Vagina (tissue), 2 donors: ENCODE results near the gene SIRT2. TPM values are rescaled to one million over a fixed set of nuclear protein-coding genes. Genes with fewer than 3 reads are reported as not detected.
"Not testable (repeated sequence)": the region's sequence is repeated elsewhere in the genome, so short reads cannot be mapped to it uniquely, and the experiment has no call there.

Experiments used
- DNase-seq, 2 donors: peaks; one replicate each; pipeline ENCODE4 v3.0.0-alpha.2; 2017; ENCODE audit errors: extremely low spot score in 2 of 2
- H3K27ac ChIP-seq: fragments of 200-600 bp; sonication (generic); one replicate; pipeline ENCODE4 v1.5.1; 2019
- H3K27me3 ChIP-seq: fragments of 200-600 bp; sonication (generic); one replicate; pipeline ENCODE4 v1.5.1; 2019
- H3K36me3 ChIP-seq, 2 donors: fragments of 200-600 bp; sonication (generic); one replicate each; pipeline ENCODE4 v1.5.1; 2017 to 2019
- H3K4me1 ChIP-seq: fragments of 200-600 bp; sonication (generic); one replicate; pipeline ENCODE4 v1.5.1; 2019
- H3K4me3 ChIP-seq, 2 donors: fragments of 200-600 bp; sonication (generic); 1 replicate in 1 of 2; 2 replicates in 1 of 2; pipeline ENCODE4 v1.5.1; 2016 to 2019
- H3K9me3 ChIP-seq: fragments of 200-600 bp; sonication (generic); one replicate; pipeline ENCODE4 v1.5.1; 2019
- POLR2A ChIP-seq, 2 donors: fragments of 450-650 bp; IDR thresholded peaks; one replicate each; pipeline ENCODE4 v1.6.1; 2017; ENCODE audit warnings: antibody characterized with exemption in 2 of 2, mild to moderate bottlenecking in 2 of 2, moderate library complexity in 2 of 2
- POLR2AphosphoS5 ChIP-seq, 2 donors: sonication (generic); formaldehyde crosslinking; IDR thresholded peaks; one replicate each; pipeline ENCODE4 v1.9.0; 2017; ENCODE audit warnings: antibody characterized with exemption in 2 of 2, mild to moderate bottlenecking in 2 of 2, low read depth in 1 of 2; ENCODE audit not compliant: insufficient read depth in 1 of 2
- intact Hi-C: fragments of 100-400 bp; cut with DNase I; formaldehyde crosslinking; loops from one replicate; pipeline ENCODE4 v1.15.1; 2023
- total RNA-seq: library from RNA; depleted of rRNA; stranded (reverse); fragments of >200 nt; gene quantifications from one replicate; pipeline ENCODE4 v1.2.3, GENCODE V29; 2016
- TF ChIP-seq, protein P1 (sequence below), 3 experiments: fragments of 450-650 bp in 2 of 3; fragments of 200-600 bp in 1 of 3; sonication (generic) in 1 of 3; IDR thresholded peaks; one replicate each; pipeline ENCODE4 v1.5.1; 2017 to 2019; ENCODE audit warnings: antibody characterized with exemption in 3 of 3, mild to moderate bottlenecking in 2 of 3, moderate library complexity in 2 of 3

SIRT2 gene
- total RNA-seq, 1 donor from 2014 or later, result 51.6 TPM

DNA sequence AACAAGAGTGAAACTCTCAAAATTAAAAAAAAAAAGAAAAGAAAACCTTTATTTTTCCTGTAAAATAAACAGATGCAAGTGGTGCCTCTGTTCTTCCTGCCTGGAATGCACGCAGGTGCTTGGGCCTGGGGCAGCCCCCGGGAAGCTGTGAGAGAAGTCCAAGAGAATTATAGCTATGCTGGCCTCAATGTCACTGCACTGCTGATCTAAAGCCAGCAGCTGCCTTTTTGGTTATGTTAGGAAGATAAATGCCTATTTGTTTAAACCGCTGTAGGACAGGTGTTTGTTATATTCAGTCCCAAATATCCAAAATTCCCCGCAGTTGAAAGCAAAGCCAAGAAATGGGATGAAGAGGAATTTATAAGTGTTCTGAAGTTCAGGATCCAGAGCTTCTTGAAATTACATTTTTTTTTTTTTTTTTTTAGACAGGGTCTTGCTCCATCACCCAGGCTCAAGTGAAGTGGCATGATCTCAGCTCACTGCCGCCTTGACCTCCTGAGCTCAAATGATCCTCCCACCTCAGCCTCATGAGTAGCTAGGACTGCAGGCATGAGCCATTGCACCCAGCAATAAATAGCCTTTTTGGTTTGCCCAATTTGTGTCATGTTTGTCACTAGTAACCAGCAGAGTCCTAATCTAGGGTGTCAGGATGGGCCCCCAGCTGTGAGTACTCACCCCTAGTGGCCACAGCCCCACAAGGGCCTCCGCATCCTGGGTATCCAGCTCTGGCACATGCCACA is 23.6 kb downstream of the SIRT2 start:
- intact Hi-C loops, result no loop called here
- no peak overlapping the region for H3K4me3 ChIP-seq
- DNase-seq, result no peak
- H3K27ac ChIP-seq, result no peak overlapping the region
- H3K27me3 ChIP-seq, result no peaks in the 10 kb centered on the region
- H3K36me3 ChIP-seq, result peaks cover 0 to 5% of the 10 kb centered on the region in 2 donors
- H3K9me3 ChIP-seq, result no peaks in the 10 kb centered on the region
- H3K4me1 ChIP-seq, result peaks cover 6% of the 10 kb centered on the region
- TF ChIP-seq POLR2A (IDR thresholded peaks at IDR 0.05), result no peak
- no peak for TF ChIP-seq POLR2AphosphoS5 (IDR thresholded peaks at IDR 0.05; ENCODE audit: insufficient read depth in 1 of 2, low read depth in 1 of 2)
- TF ChIP-seq, protein P1, sequence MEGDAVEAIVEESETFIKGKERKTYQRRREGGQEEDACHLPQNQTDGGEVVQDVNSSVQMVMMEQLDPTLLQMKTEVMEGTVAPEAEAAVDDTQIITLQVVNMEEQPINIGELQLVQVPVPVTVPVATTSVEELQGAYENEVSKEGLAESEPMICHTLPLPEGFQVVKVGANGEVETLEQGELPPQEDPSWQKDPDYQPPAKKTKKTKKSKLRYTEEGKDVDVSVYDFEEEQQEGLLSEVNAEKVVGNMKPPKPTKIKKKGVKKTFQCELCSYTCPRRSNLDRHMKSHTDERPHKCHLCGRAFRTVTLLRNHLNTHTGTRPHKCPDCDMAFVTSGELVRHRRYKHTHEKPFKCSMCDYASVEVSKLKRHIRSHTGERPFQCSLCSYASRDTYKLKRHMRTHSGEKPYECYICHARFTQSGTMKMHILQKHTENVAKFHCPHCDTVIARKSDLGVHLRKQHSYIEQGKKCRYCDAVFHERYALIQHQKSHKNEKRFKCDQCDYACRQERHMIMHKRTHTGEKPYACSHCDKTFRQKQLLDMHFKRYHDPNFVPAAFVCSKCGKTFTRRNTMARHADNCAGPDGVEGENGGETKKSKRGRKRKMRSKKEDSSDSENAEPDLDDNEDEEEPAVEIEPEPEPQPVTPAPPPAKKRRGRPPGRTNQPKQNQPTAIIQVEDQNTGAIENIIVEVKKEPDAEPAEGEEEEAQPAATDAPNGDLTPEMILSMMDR (IDR thresholded peaks at IDR 0.05), result no peak

DNA sequence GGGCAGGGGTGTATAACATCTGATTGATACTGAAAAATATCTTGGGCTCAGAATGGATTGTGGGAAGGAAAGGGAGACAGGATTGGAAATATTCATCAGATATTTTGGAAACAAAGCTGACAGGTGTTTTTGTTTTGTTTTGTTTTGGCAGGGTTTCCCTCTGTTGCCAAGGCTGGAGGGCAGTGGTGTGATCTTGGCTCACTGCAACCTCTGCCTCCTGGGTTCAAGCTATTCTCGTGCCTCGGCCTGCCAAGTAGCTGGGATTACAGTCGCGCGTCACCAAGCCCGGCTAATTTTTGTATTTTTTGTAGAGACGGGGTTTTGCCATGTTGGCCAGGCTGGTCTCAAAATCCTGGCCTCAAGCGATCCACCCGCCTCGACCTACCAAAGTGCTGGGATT is 26.0 kb downstream of the SIRT2 start:
- DNase-seq, H3K27ac ChIP-seq, H3K36me3 ChIP-seq, H3K9me3 ChIP-seq, H3K27me3 ChIP-seq, intact Hi-C loops, H3K4me3 ChIP-seq: not testable (repeated sequence)
- peaks cover 24% of the 10 kb centered on the region for H3K4me1 ChIP-seq

DNA sequence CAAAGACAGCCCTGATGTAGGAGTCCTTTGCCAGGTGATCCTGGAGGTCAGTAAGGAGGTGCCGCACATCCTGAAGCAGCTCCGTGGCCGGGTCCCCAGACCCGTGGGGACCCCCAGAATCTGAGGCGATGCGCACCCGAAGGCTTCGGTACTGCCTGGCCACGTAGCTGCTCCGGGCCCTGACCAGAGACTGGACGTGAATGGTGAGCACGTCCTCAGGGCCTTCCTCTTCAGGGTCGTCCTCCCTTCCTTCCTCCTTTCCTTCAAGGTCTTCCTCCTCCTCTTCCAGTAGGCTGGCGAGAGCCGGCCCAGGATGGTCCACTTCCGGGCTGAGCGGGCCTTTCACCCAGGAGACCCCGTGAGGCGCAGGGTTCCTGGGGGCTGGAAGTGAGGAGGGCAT is 28.8 kb downstream of the SIRT2 start:
- Histone ChIP-seq H3K27ac (peak overlapping the region; percentile 60), H3K27me3 (no peaks in the 10 kb centered on the region), H3K4me1 (peaks cover 18% of the 10 kb centered on the region), H3K4me3 (no peak overlapping the region), H3K9me3 (no peaks in the 10 kb centered on the region), H3K36me3 (no peaks in the 10 kb centered on the region)
- no peak for DNase-seq
- TF ChIP-seq POLR2A (IDR thresholded peaks at IDR 0.05) (no peak), POLR2AphosphoS5 (IDR thresholded peaks at IDR 0.05; ENCODE audit: insufficient read depth in 1 of 2, low read depth in 1 of 2) (no peak)
- TF ChIP-seq, protein P1 (IDR thresholded peaks at IDR 0.05), result no peak
- intact Hi-C loops, result no loop called here

DNA sequence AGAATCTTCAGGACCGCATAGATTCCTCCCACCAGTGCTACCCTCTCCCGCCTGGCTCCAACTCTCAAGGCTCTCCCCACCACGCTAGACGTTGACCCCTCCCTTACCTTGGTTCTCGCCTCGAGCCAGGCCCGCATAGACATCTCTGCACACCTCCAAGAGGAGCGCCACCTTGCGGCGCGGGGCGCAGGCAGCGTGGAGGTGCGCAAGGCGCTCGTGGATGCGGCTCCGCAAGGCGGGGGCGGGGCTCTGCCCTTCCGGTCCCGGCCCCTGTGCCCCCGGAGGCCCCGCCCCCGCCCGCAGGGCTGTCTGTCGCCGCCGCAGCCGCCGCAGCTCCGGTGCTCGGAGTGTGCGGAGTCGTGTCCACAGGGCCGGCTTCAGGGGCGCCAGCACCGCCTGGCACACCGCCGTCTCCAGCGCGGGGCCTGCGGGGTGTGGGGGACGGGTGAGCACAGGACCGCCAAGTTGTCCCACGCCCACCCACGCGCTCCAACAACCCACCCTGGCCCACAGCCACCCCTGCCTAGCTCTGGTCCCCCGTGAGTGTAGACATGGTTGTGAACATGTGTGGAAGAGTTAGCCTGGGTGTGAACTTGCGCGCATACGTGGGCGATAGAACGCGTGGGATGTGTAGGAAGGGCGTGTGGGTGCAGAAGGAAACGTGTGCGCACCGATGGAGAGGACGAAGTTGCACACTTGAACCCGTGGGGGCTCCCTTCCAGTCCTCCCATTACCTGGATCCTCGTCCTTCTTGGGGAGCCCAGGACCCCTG is 29.4 kb downstream of the SIRT2 start:
- intact Hi-C loops, result no loop called here
- TF ChIP-seq POLR2A (IDR thresholded peaks at IDR 0.05) (no peak), POLR2AphosphoS5 (IDR thresholded peaks at IDR 0.05; ENCODE audit: insufficient read depth in 1 of 2, low read depth in 1 of 2) (peak in 1 of 2 donors; percentile 60)
- TF ChIP-seq, protein P1 (IDR thresholded peaks at IDR 0.05), result peak; percentile 24 to 87 (median 71)
- Histone ChIP-seq H3K9me3 (no peaks in the 10 kb centered on the region), H3K4me3 (peak overlapping the region; percentile 49 to 53), H3K36me3 (no peaks in the 10 kb centered on the region), H3K4me1 (peaks cover 18% of the 10 kb centered on the region), H3K27me3 (no peaks in the 10 kb centered on the region), H3K27ac (peak overlapping the region; percentile 60)
- DNase-seq, result no peak

DNA sequence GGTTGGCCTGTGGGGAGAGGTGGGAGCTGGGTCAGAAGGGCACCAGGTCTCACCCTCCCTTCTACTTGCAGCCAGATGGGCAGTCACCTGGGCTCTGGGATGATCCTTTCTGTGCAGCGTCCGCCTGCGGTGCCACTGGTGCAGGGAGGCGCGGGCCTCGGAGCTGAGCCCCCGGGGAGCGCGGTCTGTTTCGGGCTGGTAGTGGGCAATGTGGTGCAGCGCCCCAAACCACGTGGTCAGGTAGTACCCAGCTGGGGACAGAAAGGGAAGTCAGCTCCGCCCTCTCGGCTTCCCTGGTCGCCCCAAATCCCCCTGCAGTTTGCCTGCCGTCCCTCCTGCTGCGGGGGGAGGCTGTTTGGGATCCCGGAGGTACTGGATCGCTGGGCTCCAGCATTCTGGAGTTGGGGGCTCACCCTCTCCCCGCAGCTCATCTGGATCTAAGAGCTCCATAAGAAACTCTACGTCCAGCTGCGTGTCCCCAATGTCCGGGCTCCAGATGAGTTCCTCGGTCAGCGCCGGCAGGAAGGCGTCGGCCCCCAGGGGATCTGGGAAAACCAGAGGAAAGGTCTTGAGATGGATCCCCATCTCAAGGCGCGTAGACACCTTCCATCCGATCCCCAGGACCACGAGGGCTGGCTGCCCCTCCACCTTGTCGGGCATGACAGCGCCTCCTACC is 30.1 kb downstream of the SIRT2 start:
- H3K27me3 ChIP-seq, result no peaks in the 10 kb centered on the region
- DNase-seq, result no peak
- intact Hi-C loops, result no loop called here
- no peaks in the 10 kb centered on the region for H3K36me3 ChIP-seq
- no peaks in the 10 kb centered on the region for H3K9me3 ChIP-seq
- peak overlapping the region; percentile 60 for H3K27ac ChIP-seq
- peaks cover 20% of the 10 kb centered on the region for H3K4me1 ChIP-seq
- TF ChIP-seq POLR2AphosphoS5 (IDR thresholded peaks at IDR 0.05; ENCODE audit: insufficient read depth in 1 of 2, low read depth in 1 of 2) (no peak), POLR2A (IDR thresholded peaks at IDR 0.05) (no peak)
- TF ChIP-seq, protein P1 (IDR thresholded peaks at IDR 0.05), result no peak
- peak overlapping the region; percentile 49 to 53 for H3K4me3 ChIP-seq
